HepG2 (cell line): ENCODE results near the gene IKZF3. TPM values are rescaled to one million over a fixed set of nuclear protein-coding genes. Genes with fewer than 3 reads are reported as not detected.

Experiments
- ARID5B ChIP-seq: IDR thresholded peaks from 2 replicates; pipeline ENCODE4 v1.4.0; 2020; ENCODE audit warnings: mild to moderate bottlenecking, missing genetic modification reagents
- BCL6 ChIP-seq: IDR thresholded peaks from 2 replicates; pipeline ENCODE4 v1.6.1; 2016; ENCODE audit warnings: missing genetic modification reagents, missing compliant biosample characterization
- HDAC2 ChIP-seq: sonication (generic); formaldehyde crosslinking; IDR thresholded peaks from 2 replicates; pipeline ENCODE4 v1.4.0; 2020; ENCODE audit warnings: missing genetic modification reagents
- IKZF1 ChIP-seq: fragments of 450-650 bp; IDR thresholded peaks from 2 replicates; pipeline ENCODE4 v1.7.1; 2016
- KDM3A ChIP-seq: IDR thresholded peaks from 2 replicates; pipeline ENCODE4 v1.6.1; 2018; ENCODE audit warnings: low read depth, missing compliant biosample characterization
- MBNL3 ChIP-seq: fragments of 250-450 bp; sonication (Bioruptor Pico); conservative IDR thresholded peaks from 2 replicates; pipeline ENCODE4 v1.8.0; 2022; ENCODE audit warnings: mild to moderate bottlenecking, inconsistent platforms
- MIXL1 ChIP-seq: IDR thresholded peaks from 2 replicates; pipeline ENCODE4 v1.6.1; 2016
- NFAT5 ChIP-seq: sonication (generic); formaldehyde crosslinking; IDR thresholded peaks from 2 replicates; pipeline ENCODE4 v1.4.0; 2020; ENCODE audit warnings: missing genetic modification reagents
- NR1H2 ChIP-seq: sonication (generic); formaldehyde crosslinking; IDR thresholded peaks from 2 replicates; pipeline ENCODE4 v1.8.1; 2022; ENCODE audit warnings: low read depth, missing genetic modification reagents, borderline replicate concordance
- RBM22 ChIP-seq: fragments of 200-400 bp; formaldehyde crosslinking; optimal IDR thresholded peaks from 2 replicates; pipeline ENCODE3; 2017; ENCODE audit warnings: mild to moderate bottlenecking, low read length, moderate library complexity
- RELA ChIP-seq: sonication (generic); formaldehyde crosslinking; IDR thresholded peaks from 2 replicates; pipeline ENCODE4 v1.4.0; 2020; ENCODE audit warnings: missing genetic modification reagents
- SRY ChIP-seq: sonication (generic); formaldehyde crosslinking; IDR thresholded peaks from 2 replicates; pipeline ENCODE4 v1.8.0; 2022; ENCODE audit warnings: mild to moderate bottlenecking, missing genetic modification reagents
- TSC22D2 ChIP-seq: sonication (generic); formaldehyde crosslinking; IDR thresholded peaks from 2 replicates; pipeline ENCODE4 v1.5.1; 2020; ENCODE audit warnings: missing genetic modification reagents, mild to moderate bottlenecking, borderline replicate concordance
- ZBTB1 ChIP-seq: sonication (generic); formaldehyde crosslinking; IDR thresholded peaks from 2 replicates; pipeline ENCODE4 v1.4.0; 2020; ENCODE audit warnings: missing genetic modification reagents, borderline replicate concordance
- ZNF382 ChIP-seq: sonication (generic); formaldehyde crosslinking; IDR thresholded peaks from 2 replicates; pipeline ENCODE4 v1.5.0; 2020; ENCODE audit warnings: missing genetic modification reagents, mild to moderate bottlenecking, borderline replicate concordance
- ZNF383 ChIP-seq: sonication (generic); formaldehyde crosslinking; IDR thresholded peaks from 2 replicates; pipeline ENCODE4 v1.4.0; 2020; ENCODE audit warnings: missing genetic modification reagents, mild to moderate bottlenecking, borderline replicate concordance
- ZNF468 ChIP-seq: sonication (generic); formaldehyde crosslinking; IDR thresholded peaks from 2 replicates; pipeline ENCODE4 v1.8.0; 2022; ENCODE audit warnings: mild to moderate bottlenecking, moderate library complexity, missing genetic modification reagents
- ZNF496 ChIP-seq: sonication (generic); formaldehyde crosslinking; IDR thresholded peaks from 2 replicates; pipeline ENCODE4 v1.8.1; 2023; ENCODE audit warnings: mild to moderate bottlenecking, moderate library complexity, missing genetic modification reagents; ENCODE audit not compliant: insufficient replicate concordance
- ZNF562 ChIP-seq: sonication (generic); formaldehyde crosslinking; IDR thresholded peaks from 2 replicates; pipeline ENCODE4 v1.8.0; 2022; ENCODE audit warnings: missing genetic modification reagents, borderline replicate concordance
- ZNF724P ChIP-seq: sonication (generic); formaldehyde crosslinking; IDR thresholded peaks from 2 replicates; pipeline ENCODE4 v1.8.0; 2022; ENCODE audit warnings: missing genetic modification reagents, borderline replicate concordance
- ZNF850 ChIP-seq: sonication (generic); formaldehyde crosslinking; conservative IDR thresholded peaks from 2 replicates; pipeline ENCODE4 v1.9.0; 2021; ENCODE audit warnings: mild to moderate bottlenecking, missing genetic modification reagents
- polyA plus RNA-seq, 8 experiments: library from polyadenylated mRNA; depleted of rRNA in 3 of 8; stranded (reverse) in 7 of 8; unstranded in 1 of 8; fragments of >200 nt; fragmentation: Illumina TruSeq in 4 of 8; extraction: Trizol in 4 of 8; gene quantifications; 2 replicates each; pipeline versions ENCODE4 v1.2.1 to v1.2.3, GENCODE V29; 2011 to 2016; ENCODE audit warnings: low read depth in 4 of 8, missing spikeins in 1 of 8, mixed read lengths in 1 of 8; ENCODE audit not compliant: insufficient read depth in 1 of 8
- total RNA-seq, 5 experiments: library from RNA; depleted of rRNA; stranded (reverse); fragments of >200 nt; fragmentation: Illumina TruSeq; extraction: Trizol; gene quantifications; 2 replicates each; pipeline ENCODE4 v1.2.3, GENCODE V29; 2016; ENCODE audit warnings: low read depth in 1 of 5

Gene IKZF3
- total and polyA plus RNA-seq, 2 of the 13 experiments (the other 11 are each of a cell fraction or from before 2014, with no cell fraction given): not detected

- TF ChIP-seq ZNF496 (CRISPR knock-in tag) (no peak), MIXL1 (CRISPR knock-in tag) (peak; percentile 76), ZNF850 (peak; percentile 93), RELA (peak; percentile 95; the same call in 1 of the 2 replicates), NR1H2 (CRISPR knock-in tag) (peak; percentile 85; the same call in 1 of the 2 replicates), BCL6 (CRISPR knock-in tag) (peak; percentile 61; the same call in 1 of the 2 replicates), HDAC2 (CRISPR knock-in tag) (peak; percentile 84), ZNF724P (CRISPR knock-in tag) (no peak), MBNL3 (no peak), ZBTB1 (CRISPR knock-in tag) (no peak), ZNF383 (CRISPR knock-in tag) (no peak), TSC22D2 (CRISPR knock-in tag) (no peak), IKZF1 (no peak), ZNF468 (CRISPR knock-in tag) (no peak), NFAT5 (CRISPR knock-in tag) (no peak; the same call in 1 of the 2 replicates), ZNF562 (CRISPR knock-in tag) (no peak), ARID5B (peak; percentile 86), KDM3A (CRISPR knock-in tag) (peak; percentile 94), SRY (peak; percentile 59; the same call in 1 of the 2 replicates), ZNF382 (CRISPR knock-in tag) (no peak), RBM22 (peak; percentile 26)
Measured at GRCh38 chr17:39730095-39730921, 133.8 kb downstream of the IKZF3 start, which contains the start of gene MIEN1 (continued).
